H9 (cell line): Measurements from ENCODE around the gene TIAM2. TPM values are rescaled to one million over a fixed set of nuclear protein-coding genes. Genes with fewer than 3 reads are reported as not detected.

Experiments used
- DNase-seq: peaks from one replicate; pipeline ENCODE4 v3.0.0-alpha.2; 2017
- H2AFZ ChIP-seq: one replicate; pipeline ENCODE4 v1.6.1; 2013; ENCODE audit warnings: mild to moderate bottlenecking, low read length, control low read depth, moderate library complexity
- H2AK5ac ChIP-seq: 2 replicates; pipeline ENCODE4 v1.6.1; 2013; ENCODE audit warnings: low read length, control low read depth, mixed read lengths; ENCODE audit not compliant: insufficient read length
- H2BK120ac ChIP-seq: one replicate; pipeline ENCODE4 v1.6.1; 2013; ENCODE audit warnings: low read depth, mild to moderate bottlenecking, low read length, control low read depth, inconsistent platforms; ENCODE audit not compliant: poor library complexity, severe bottlenecking
- H2BK12ac ChIP-seq: 2 replicates; pipeline ENCODE4 v1.6.1; 2013; ENCODE audit warnings: low read length, control low read depth, mixed read lengths, low read depth; ENCODE audit not compliant: insufficient read length
- H2BK15ac ChIP-seq: 2 replicates; pipeline ENCODE4 v1.6.1; 2013; ENCODE audit warnings: low read depth, low read length, control low read depth
- H2BK20ac ChIP-seq: one replicate; pipeline ENCODE4 v1.6.1; 2013; ENCODE audit warnings: low read depth, mild to moderate bottlenecking, low read length, control low read depth, inconsistent platforms; ENCODE audit not compliant: poor library complexity, severe bottlenecking
- H2BK5ac ChIP-seq: 2 replicates; pipeline ENCODE4 v1.6.1; 2013; ENCODE audit warnings: low read length, control low read depth, mixed read lengths; ENCODE audit not compliant: insufficient read length
- H3K14ac ChIP-seq: 2 replicates; pipeline ENCODE4 v1.6.1; 2013; ENCODE audit warnings: low read length, control low read depth; ENCODE audit not compliant: insufficient read depth
- H3K18ac ChIP-seq: 2 replicates; pipeline ENCODE4 v1.6.1; 2013; ENCODE audit warnings: low read depth, mild to moderate bottlenecking, mixed read lengths, low read length, control low read depth; ENCODE audit not compliant: insufficient read length
- H3K23ac ChIP-seq: 2 replicates; pipeline ENCODE4 v1.6.1; 2013; ENCODE audit warnings: low read length, control low read depth, mixed read lengths, low read depth; ENCODE audit not compliant: insufficient read length
- H3K23me2 ChIP-seq: 2 replicates; pipeline ENCODE4 v1.6.1; 2013; ENCODE audit warnings: low read depth, mild to moderate bottlenecking, mixed read lengths, low read length, control low read depth; ENCODE audit not compliant: insufficient read length, poor library complexity, severe bottlenecking
- H3K27ac ChIP-seq: 2 replicates; pipeline ENCODE4 v1.5.1; 2013; ENCODE audit warnings: low read length, control low read depth, mixed read lengths, low read depth; ENCODE audit not compliant: insufficient read length
- H3K27me3 ChIP-seq: 2 replicates; pipeline ENCODE4 v1.6.1; 2013; ENCODE audit warnings: low read length, control low read depth, inconsistent platforms; ENCODE audit not compliant: insufficient read depth
- H3K4ac ChIP-seq: 2 replicates; pipeline ENCODE4 v1.6.1; 2013; ENCODE audit warnings: low read depth, mild to moderate bottlenecking, control low read depth, inconsistent platforms, low read length, moderate library complexity
- H3K4me1 ChIP-seq: 2 replicates; pipeline ENCODE4 v1.6.1; 2013; ENCODE audit warnings: low read length, control low read depth, inconsistent platforms; ENCODE audit not compliant: insufficient read depth
- H3K4me2 ChIP-seq: 2 replicates; pipeline ENCODE4 v1.6.1; 2013; ENCODE audit warnings: low read length, control low read depth, mixed read lengths; ENCODE audit not compliant: insufficient read length, insufficient read depth
- H3K56ac ChIP-seq: 2 replicates; pipeline ENCODE4 v1.6.1; 2013; ENCODE audit warnings: low read depth, mild to moderate bottlenecking, mixed read lengths, low read length, control low read depth; ENCODE audit not compliant: insufficient read length
- H3K79me1 ChIP-seq: 2 replicates; pipeline ENCODE4 v1.6.1; 2013; ENCODE audit warnings: low read depth, mild to moderate bottlenecking, moderate library complexity, low read length, control low read depth, inconsistent platforms; ENCODE audit not compliant: insufficient read depth, poor library complexity, severe bottlenecking
- H3K79me2 ChIP-seq: 2 replicates; pipeline ENCODE4 v1.6.1; 2013; ENCODE audit warnings: low read length, control low read depth, inconsistent platforms; ENCODE audit not compliant: insufficient read depth
- H3K9ac ChIP-seq: 2 replicates; pipeline ENCODE4 v1.6.1; 2013; ENCODE audit warnings: low read length, control low read depth, mixed read lengths; ENCODE audit not compliant: insufficient read length; ENCODE audit errors: extremely low read depth
- H3K9me3 ChIP-seq: one replicate; pipeline ENCODE4 v1.6.1; 2013; ENCODE audit warnings: low read depth, low read length, inconsistent platforms; ENCODE audit not compliant: control insufficient read depth
- H3T11ph ChIP-seq: one replicate; pipeline ENCODE4 v1.6.1; 2013; ENCODE audit warnings: mild to moderate bottlenecking, low read length, control low read depth, inconsistent platforms
- H4K20me1 ChIP-seq: one replicate; pipeline ENCODE4 v1.6.1; 2013; ENCODE audit not compliant: control insufficient read depth, insufficient read length, insufficient read depth
- H4K5ac ChIP-seq: 2 replicates; pipeline ENCODE4 v1.6.1; 2013; ENCODE audit warnings: low read depth, mild to moderate bottlenecking, mixed read lengths, low read length, control low read depth; ENCODE audit not compliant: insufficient read length
- H4K8ac ChIP-seq: replicated peaks from 2 replicates; pipeline ENCODE4 v1.6.1; 2013; ENCODE audit warnings: low read length, control low read depth, mixed read lengths, low read depth; ENCODE audit not compliant: insufficient read length
- H4K91ac ChIP-seq: 2 replicates; pipeline ENCODE4 v1.6.1; 2013; ENCODE audit warnings: low read depth, mild to moderate bottlenecking, moderate library complexity, mixed read lengths, low read length, control low read depth; ENCODE audit not compliant: insufficient read length
- H3K27ac Mint-ChIP-seq, 3 experiments: 2 replicates in 2 of 3; 3 replicates in 1 of 3; pipeline ENCODE4 v1.8.0; 2020 to 2021; ENCODE audit warnings: mixed read lengths in 3 of 3, mild to moderate bottlenecking in 1 of 3, moderate library complexity in 1 of 3
- H3K27me3 Mint-ChIP-seq: 2 replicates; pipeline ENCODE4 v1.8.0; 2021; ENCODE audit warnings: low read depth, mild to moderate bottlenecking, moderate library complexity, mixed read lengths
- H3K36me3 Mint-ChIP-seq, 3 experiments: 2 replicates in 2 of 3; 3 replicates in 1 of 3; pipeline ENCODE4 v1.8.0; 2020 to 2021; ENCODE audit warnings: low read depth in 3 of 3, mixed read lengths in 3 of 3; ENCODE audit not compliant: insufficient read depth in 1 of 3
- H3K4me1 Mint-ChIP-seq, 2 experiments: 2 replicates each; pipeline ENCODE4 v1.8.0; 2020; ENCODE audit warnings: mixed read lengths in 2 of 2
- H3K4me3 Mint-ChIP-seq, 2 experiments: 2 replicates in 1 of 2; 3 replicates in 1 of 2; pipeline ENCODE4 v1.8.0; 2020 to 2021; ENCODE audit warnings: mild to moderate bottlenecking in 2 of 2, mixed read lengths in 2 of 2, moderate library complexity in 1 of 2
- H3K9me3 Mint-ChIP-seq, 2 experiments: 2 replicates in 1 of 2; 3 replicates in 1 of 2; pipeline ENCODE4 v1.8.0; 2020; ENCODE audit warnings: mild to moderate bottlenecking in 2 of 2, mixed read lengths in 2 of 2, moderate library complexity in 1 of 2
- CTCF ChIP-seq: fragments of 200-600 bp; sonication (generic); conservative IDR thresholded peaks from 3 replicates; pipeline ENCODE4 v1.8.0; 2021; ENCODE audit warnings: antibody characterized with exemption, mild to moderate bottlenecking
- whole genome bisulfite sequencing: extraction: QIAGEN DNeasy Blood & Tissue Kit; methylation state at CpG from one replicate; pipeline ENCODE4 v1.1.7; 2013; ENCODE audit warnings: missing lambda C conversion rate, low lambda C conversion rate, mixed read lengths; ENCODE audit not compliant: insufficient read length; ENCODE audit errors: extremely low coverage; 5-methylcytosine and 5-hydroxymethylcytosine counted together
- total RNA-seq: library from RNA; stranded (reverse); gene quantifications from 2 replicates; pipeline ENCODE4 v1.2.1, GENCODE V29; 2021

TIAM2 gene
- total RNA-seq, 1 experiment from 2014 or later = 6.3 TPM

GRCh38 chr6:155024391-155025027, 29.4 kb downstream of the TIAM2 start:
- H3K14ac ChIP-seq = no peak overlapping the region
- H2AFZ ChIP-seq = no peak overlapping the region
- H2BK5ac ChIP-seq = no peak overlapping the region
- H3K79me2 ChIP-seq = no peaks in the 10 kb centered on the region
- H4K8ac ChIP-seq = no peak overlapping the region
- Mint-ChIP-seq H3K4me3 (no peak overlapping the region), H3K27ac (0 out of 7 replicates have a peak overlapping the region, but pooled peaks of 1 of the 3 experiments have one; percentile 68), H3K9me3 (no peaks in the 10 kb centered on the region), H3K36me3 (no peaks in the 10 kb centered on the region; a peak in 1 of 7 replicates), H3K27me3 (no peaks in the 10 kb centered on the region; the same call in 1 of the 2 replicates), H3K4me1 (peaks cover 8 to 13% of the 10 kb centered on the region in 2 experiments; a peak in 3 of 4 replicates)
- no peak overlapping the region for H2BK15ac ChIP-seq
- H3K56ac ChIP-seq = no peak overlapping the region
- no peaks in the 10 kb centered on the region for H3K23me2 ChIP-seq
- H3K4ac ChIP-seq = no peak overlapping the region
- DNase-seq = no peak
- H3K27me3 ChIP-seq = no peaks in the 10 kb centered on the region; the same call in 1 of the 2 replicates
- no CpG with 5 or more reads among the region's 2 CpGs for WGBS
- H3T11ph ChIP-seq = no peak overlapping the region
- no peak overlapping the region for H2AK5ac ChIP-seq
- no peaks in the 10 kb centered on the region for H3K4me1 ChIP-seq
- no peaks in the 10 kb centered on the region for H4K20me1 ChIP-seq
- no peak overlapping the region for H2BK12ac ChIP-seq
- H3K18ac ChIP-seq = no peak overlapping the region
- H3K27ac ChIP-seq = no peak overlapping the region
- no peaks in the 10 kb centered on the region for H3K79me1 ChIP-seq
- H3K9me3 ChIP-seq = no peaks in the 10 kb centered on the region
- H2BK20ac ChIP-seq = no peak overlapping the region
- no peak overlapping the region for H2BK120ac ChIP-seq
- no peak overlapping the region for H3K9ac ChIP-seq
- H4K5ac ChIP-seq = no peak overlapping the region
- no peak overlapping the region for H3K4me2 ChIP-seq
- no peak overlapping the region for H4K91ac ChIP-seq
- no peak overlapping the region for H3K23ac ChIP-seq
- TF ChIP-seq CTCF = no peak
